HG02973 (cell line): ENCODE results near the gene MFN1.

ENCODE experiments used
- ATAC-seq: cut with Tn5 transposase; IDR thresholded peaks from one replicate; pipeline ENCODE4 v1.9.1; 2021; ENCODE audit warnings: moderate library complexity; ENCODE audit not compliant: unreplicated experiment

The MFN1 gene

GRCh38 chr3:179428876-179429548 lies 81.5 kb downstream of the MFN1 start:
- no peak for ATAC-seq

GRCh38 chr3:179430277-179430870 lies 82.9 kb downstream of the MFN1 start:
- no peak for ATAC-seq

- ATAC-seq = peak; percentile 72
These were observed 84.5 kb downstream of the MFN1 start for GRCh38 chr3:179432021-179432420.

GRCh38 chr3:179432451-179432850 lies 84.9 kb downstream of the MFN1 start:
- no peak for ATAC-seq

GRCh38 chr3:179436517-179436916 lies 89.0 kb downstream of the MFN1 start:
- ATAC-seq = no peak

GRCh38 chr3:179438841-179439240 lies 91.3 kb downstream of the MFN1 start:
- ATAC-seq = peak; percentile 62
